OCI-LY7 (cell line): Measurements from ENCODE around the gene MFAP3L. TPM values are rescaled to one million over a fixed set of nuclear protein-coding genes. Genes with fewer than 3 reads are reported as not detected.

ENCODE experiments used
- BruUV-seq: library from RNA; stranded (reverse); fragments of 400-500 nt; replicated peaks from 2 replicates; lab custom pipeline; 2021; lab: Mats Ljungman, UMichigan
- CTCF ChIA-PET: fragments of 300-600 bp; sonication (Branson Sonifier 250); formaldehyde crosslinking; loops from one replicate; lab custom pipeline; 2022; ENCODE audit warnings: antibody characterized with exemption; ENCODE audit not compliant: unreplicated experiment; lab: Charles Lee
- POLR2A ChIA-PET: fragments of 300-600 bp; sonication (Branson Sonifier 250); formaldehyde crosslinking; loops from one replicate; lab custom pipeline; 2022; ENCODE audit warnings: antibody characterized with exemption; lab: Charles Lee
- DNase-seq: peaks from one replicate; pipeline ENCODE4 v3.0.0-alpha.2; 2015; ENCODE audit warnings: low spot score
- H2AFZ ChIP-seq: fragments of 200-600 bp; sonication (generic), shearing (Covaris generic); 2 replicates; pipeline ENCODE4 v1.6.1; 2014; ENCODE audit warnings: mild to moderate bottlenecking, antibody characterized with exemption, low read length, moderate library complexity
- H3K27ac ChIP-seq: fragments of 200-600 bp; sonication (generic); 2 replicates; pipeline ENCODE4 v1.5.1; 2014; ENCODE audit warnings: mixed run types, low read depth, mild to moderate bottlenecking, moderate library complexity, low read length, inconsistent platforms; ENCODE audit not compliant: poor library complexity, severe bottlenecking
- H3K36me3 ChIP-seq: fragments of 200-600 bp; sonication (generic); 2 replicates; pipeline ENCODE4 v1.6.1; 2014; ENCODE audit warnings: mild to moderate bottlenecking, antibody characterized with exemption, low read length, moderate library complexity, mixed read lengths; ENCODE audit not compliant: insufficient read depth
- H3K4me1 ChIP-seq: fragments of 200-600 bp; sonication (generic); 2 replicates; pipeline ENCODE4 v1.5.1; 2014; ENCODE audit warnings: mild to moderate bottlenecking, low read length; ENCODE audit not compliant: insufficient read depth, poor library complexity, severe bottlenecking
- H3K4me2 ChIP-seq: fragments of 200-600 bp; sonication (generic); 2 replicates; pipeline ENCODE4 v1.6.1; 2014; ENCODE audit warnings: mild to moderate bottlenecking, low read length
- H3K4me3 ChIP-seq: fragments of 200-600 bp; sonication (generic); 2 replicates; pipeline ENCODE4 v1.5.1; 2014; ENCODE audit warnings: mild to moderate bottlenecking, low read depth, low read length; ENCODE audit not compliant: poor library complexity, severe bottlenecking
- H3K79me2 ChIP-seq: fragments of 200-600 bp; sonication (generic); 2 replicates; pipeline ENCODE4 v1.6.1; 2016; ENCODE audit warnings: low read depth, mild to moderate bottlenecking, low read length, moderate library complexity, mixed read lengths; ENCODE audit not compliant: insufficient read depth
- H3K9me2 ChIP-seq: fragments of 200-600 bp; sonication (generic); 2 replicates; pipeline ENCODE4 v1.6.1; 2016; ENCODE audit warnings: mild to moderate bottlenecking, low read length, mixed read lengths; ENCODE audit not compliant: insufficient read depth
- H3K9me3 ChIP-seq: fragments of 200-600 bp; sonication (generic); 2 replicates; pipeline ENCODE4 v1.6.1; 2014; ENCODE audit warnings: mild to moderate bottlenecking, mixed run types, low read length, mixed read lengths
- H4K20me1 ChIP-seq: fragments of 200-600 bp; sonication (generic); 2 replicates; pipeline ENCODE4 v1.6.1; 2014; ENCODE audit warnings: mild to moderate bottlenecking, antibody characterized with exemption, low read length, moderate library complexity, mixed read lengths; ENCODE audit not compliant: insufficient read depth
- EZH2phosphoT487 ChIP-seq: fragments of 200-600 bp; sonication (generic); IDR thresholded peaks from 2 replicates; pipeline ENCODE4 v1.6.1; 2018; ENCODE audit warnings: low read depth, borderline replicate concordance, mild to moderate bottlenecking, mixed run types, antibody characterized with exemption, low read length, moderate library complexity, mixed read lengths
- intact Hi-C: fragments of 100-400 bp; cut with micrococcal nuclease; formaldehyde crosslinking; loops from one replicate; pipeline ENCODE4 v1.10.0; 2022; ENCODE audit not compliant: unreplicated experiment
- total RNA-seq, 2 experiments: library from RNA; depleted of rRNA in 1 of 2; stranded (reverse); fragments of >200 nt in 1 of 2; shearing (Covaris generic) in 1 of 2; gene quantifications; 2 replicates each; pipeline ENCODE4 v1.2.3, GENCODE V29; 2014 to 2022
- TF ChIP-seq, protein P1 (sequence below): fragments of 200-600 bp; sonication (generic); conservative IDR thresholded peaks from 2 replicates; pipeline ENCODE4 v1.5.1; 2014; ENCODE audit warnings: mild to moderate bottlenecking, antibody characterized with exemption, low read length, moderate library complexity, mixed read lengths

Gene MFAP3L
- total RNA-seq, 2 experiments from 2014 or later = not detected

DNA sequence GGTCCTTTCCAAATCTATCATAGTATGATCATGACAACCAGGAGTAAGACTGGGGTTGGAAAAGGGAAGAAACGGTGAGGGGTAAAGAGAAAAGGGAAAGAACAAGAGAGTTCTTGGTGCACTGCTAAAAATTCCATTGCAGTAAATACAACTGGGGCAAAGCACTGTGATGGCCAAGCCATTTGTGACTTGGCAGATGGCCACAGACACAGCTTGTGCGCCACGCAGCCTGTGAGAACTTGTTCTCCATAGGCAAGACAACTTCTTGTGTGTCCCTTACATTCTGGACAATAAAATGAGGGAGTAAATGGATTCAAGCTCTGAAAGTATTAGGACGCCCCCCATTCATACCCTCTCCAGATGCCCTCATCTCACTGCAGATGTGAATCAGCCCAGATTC, 10.9 kb downstream of the MFAP3L start:
- Histone ChIP-seq H3K9me2 (no peaks in the 10 kb centered on the region), H3K36me3 (no peaks in the 10 kb centered on the region), H3K4me1 (no peaks in the 10 kb centered on the region), H3K4me3 (no peak overlapping the region), H3K4me2 (no peak overlapping the region), H4K20me1 (no peaks in the 10 kb centered on the region), H3K9me3 (no peaks in the 10 kb centered on the region), H2AFZ (no peak overlapping the region), H3K79me2 (no peaks in the 10 kb centered on the region), H3K27ac (no peak overlapping the region)
- CTCF ChIA-PET = no interaction called here
- TF ChIP-seq, protein P1, sequence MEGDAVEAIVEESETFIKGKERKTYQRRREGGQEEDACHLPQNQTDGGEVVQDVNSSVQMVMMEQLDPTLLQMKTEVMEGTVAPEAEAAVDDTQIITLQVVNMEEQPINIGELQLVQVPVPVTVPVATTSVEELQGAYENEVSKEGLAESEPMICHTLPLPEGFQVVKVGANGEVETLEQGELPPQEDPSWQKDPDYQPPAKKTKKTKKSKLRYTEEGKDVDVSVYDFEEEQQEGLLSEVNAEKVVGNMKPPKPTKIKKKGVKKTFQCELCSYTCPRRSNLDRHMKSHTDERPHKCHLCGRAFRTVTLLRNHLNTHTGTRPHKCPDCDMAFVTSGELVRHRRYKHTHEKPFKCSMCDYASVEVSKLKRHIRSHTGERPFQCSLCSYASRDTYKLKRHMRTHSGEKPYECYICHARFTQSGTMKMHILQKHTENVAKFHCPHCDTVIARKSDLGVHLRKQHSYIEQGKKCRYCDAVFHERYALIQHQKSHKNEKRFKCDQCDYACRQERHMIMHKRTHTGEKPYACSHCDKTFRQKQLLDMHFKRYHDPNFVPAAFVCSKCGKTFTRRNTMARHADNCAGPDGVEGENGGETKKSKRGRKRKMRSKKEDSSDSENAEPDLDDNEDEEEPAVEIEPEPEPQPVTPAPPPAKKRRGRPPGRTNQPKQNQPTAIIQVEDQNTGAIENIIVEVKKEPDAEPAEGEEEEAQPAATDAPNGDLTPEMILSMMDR = no peak
- TF ChIP-seq EZH2phosphoT487 = no peak
- POLR2A ChIA-PET = no interaction called here
- no TSS peak for BruUV-seq
- no peak for DNase-seq
- intact Hi-C loops = no loop called here

DNA sequence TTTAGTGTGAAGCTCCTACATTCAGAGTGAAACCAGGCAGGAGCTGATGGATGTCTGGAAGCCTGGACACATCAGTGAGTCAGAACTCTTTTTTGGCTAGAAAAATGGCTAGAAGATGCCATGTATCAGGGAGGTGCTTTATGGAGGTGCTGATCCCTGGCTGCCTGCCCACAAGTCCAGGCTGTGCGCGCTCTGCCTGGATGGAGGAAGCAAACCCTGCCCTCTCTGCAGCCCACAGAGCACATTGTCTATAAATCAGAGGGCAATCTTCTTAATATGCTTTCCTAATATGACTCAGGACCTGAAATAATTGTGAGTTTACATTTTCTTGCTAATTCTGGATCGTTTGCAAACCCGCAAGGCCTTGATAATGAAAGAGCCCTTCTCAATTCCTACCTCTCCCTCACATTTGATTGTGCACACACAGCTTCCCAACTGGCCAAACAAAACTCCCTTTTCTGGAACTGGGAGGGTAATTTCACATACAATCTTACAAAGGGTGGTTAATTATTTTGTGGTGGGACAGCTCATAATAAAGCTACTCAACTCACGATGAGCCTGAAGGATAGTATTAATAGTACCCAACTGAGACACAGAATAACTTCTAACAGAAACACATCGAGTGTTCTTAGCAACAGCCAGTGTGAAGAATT, 11.7 kb downstream of the MFAP3L start:
- no peak for DNase-seq
- TF ChIP-seq, protein P1 = no peak
- TF ChIP-seq EZH2phosphoT487 = no peak
- Histone ChIP-seq H3K4me3 (no peak overlapping the region), H3K9me3 (no peaks in the 10 kb centered on the region), H3K36me3 (no peaks in the 10 kb centered on the region), H3K4me2 (no peak overlapping the region), H3K27ac (no peak overlapping the region), H3K4me1 (no peaks in the 10 kb centered on the region), H2AFZ (no peak overlapping the region), H4K20me1 (no peaks in the 10 kb centered on the region), H3K9me2 (no peaks in the 10 kb centered on the region), H3K79me2 (no peaks in the 10 kb centered on the region)
- ChIA-PET POLR2A (no interaction called here), CTCF (no interaction called here)
- intact Hi-C loops = no loop called here
- BruUV-seq = no TSS peak

- no TSS peak for BruUV-seq
- POLR2A ChIA-PET = interaction anchor here (0.6 to 1.0 kb wide), 2 partner anchors 14 to 151 kb away, joined by 3 read pairs; no protein-coding TSS in a partner anchor
- no peaks in the 10 kb centered on the region for H3K79me2 ChIP-seq
- TF ChIP-seq EZH2phosphoT487 = no peak
- TF ChIP-seq, protein P1 = no peak
- H2AFZ ChIP-seq = no peak overlapping the region
- CTCF ChIA-PET = no interaction called here
- no peak overlapping the region for H3K4me3 ChIP-seq
- no peaks in the 10 kb centered on the region for H3K4me1 ChIP-seq
- no peak overlapping the region for H3K27ac ChIP-seq
- H3K9me2 ChIP-seq = no peaks in the 10 kb centered on the region
- intact Hi-C loops = no loop called here
- H4K20me1 ChIP-seq = no peaks in the 10 kb centered on the region
- DNase-seq = no peak
- no peaks in the 10 kb centered on the region for H3K9me3 ChIP-seq
- H3K4me2 ChIP-seq = no peak overlapping the region
- no peaks in the 10 kb centered on the region for H3K36me3 ChIP-seq
Observed at GRCh38 chr4:170012629-170012958, 13.6 kb downstream of the MFAP3L start.
